Testis (tissue), 3 donors: Measurements from ENCODE around the gene ZBTB39. TPM values are rescaled to one million over a fixed set of nuclear protein-coding genes. Genes with fewer than 3 reads are reported as not detected.

Experiments used
- DNase-seq: peaks from one replicate; pipeline ENCODE4 v3.0.0-alpha.2; 2019
- H3K27ac ChIP-seq, 2 donors: fragments of 200-600 bp; sonication (generic); one replicate each; pipeline ENCODE4 v1.5.1; 2019
- H3K27me3 ChIP-seq: fragments of 200-600 bp; sonication (generic); one replicate; pipeline ENCODE4 v1.5.1; 2019
- H3K36me3 ChIP-seq: fragments of 200-600 bp; sonication (generic); one replicate; pipeline ENCODE4 v1.5.1; 2017; ENCODE audit warnings: low read depth; ENCODE audit errors: missing control alignments
- H3K4me1 ChIP-seq: fragments of 200-600 bp; sonication (generic); one replicate; pipeline ENCODE4 v1.5.1; 2019
- H3K4me3 ChIP-seq, 2 donors: fragments of 200-600 bp; sonication (generic); one replicate each; pipeline ENCODE4 v1.5.1; 2017 to 2019
- H3K9me3 ChIP-seq: fragments of 200-600 bp; sonication (generic); one replicate; pipeline ENCODE4 v1.5.1; 2017
- POLR2A ChIP-seq: fragments of 450-650 bp; IDR thresholded peaks from one replicate; pipeline ENCODE4 v1.6.1; 2017; ENCODE audit warnings: antibody characterized with exemption, mild to moderate bottlenecking, moderate library complexity
- WGBS, 2 donors: methylation state at CpG; one replicate each; pipeline ENCODE4 v1.1.5; 2018; 5-methylcytosine and 5-hydroxymethylcytosine counted together
- intact Hi-C: fragments of 100-400 bp; cut with DNase I; formaldehyde crosslinking; loops from one replicate; pipeline ENCODE4 v1.15.1; 2023; ENCODE audit warnings: low total_unique reads
- polyA plus RNA-seq: library from polyadenylated mRNA; stranded (reverse); fragments of 350-450 nt; fragmentation: Illumina TruSeq; extraction: RNeasy Lipid Tissue Mini Kit (QIAGEN cat#74804); gene quantifications from one replicate; pipeline ENCODE4 v1.2.3, GENCODE V29; 2014; ENCODE audit warnings: low read depth, low replicate concordance; ENCODE audit not compliant: insufficient read depth
- total RNA-seq, 2 donors: library from RNA; depleted of rRNA; stranded (reverse); fragments of >200 nt; gene quantifications; one replicate each; pipeline ENCODE4 v1.2.3, GENCODE V29; 2016
- TF ChIP-seq, protein P1 (sequence below), 3 experiments: fragments of 450-650 bp in 2 of 3; fragments of 200-600 bp in 1 of 3; sonication (generic) in 1 of 3; IDR thresholded peaks; one replicate each; pipeline ENCODE4 v1.5.1; 2016 to 2019; ENCODE audit warnings: antibody characterized with exemption in 3 of 3, mild to moderate bottlenecking in 2 of 3, moderate library complexity in 1 of 3

The ZBTB39 gene
- total and polyA plus RNA-seq, 3 donors from 2014 or later = 15.3 to 21.7 (median 21.0) TPM

DNA sequence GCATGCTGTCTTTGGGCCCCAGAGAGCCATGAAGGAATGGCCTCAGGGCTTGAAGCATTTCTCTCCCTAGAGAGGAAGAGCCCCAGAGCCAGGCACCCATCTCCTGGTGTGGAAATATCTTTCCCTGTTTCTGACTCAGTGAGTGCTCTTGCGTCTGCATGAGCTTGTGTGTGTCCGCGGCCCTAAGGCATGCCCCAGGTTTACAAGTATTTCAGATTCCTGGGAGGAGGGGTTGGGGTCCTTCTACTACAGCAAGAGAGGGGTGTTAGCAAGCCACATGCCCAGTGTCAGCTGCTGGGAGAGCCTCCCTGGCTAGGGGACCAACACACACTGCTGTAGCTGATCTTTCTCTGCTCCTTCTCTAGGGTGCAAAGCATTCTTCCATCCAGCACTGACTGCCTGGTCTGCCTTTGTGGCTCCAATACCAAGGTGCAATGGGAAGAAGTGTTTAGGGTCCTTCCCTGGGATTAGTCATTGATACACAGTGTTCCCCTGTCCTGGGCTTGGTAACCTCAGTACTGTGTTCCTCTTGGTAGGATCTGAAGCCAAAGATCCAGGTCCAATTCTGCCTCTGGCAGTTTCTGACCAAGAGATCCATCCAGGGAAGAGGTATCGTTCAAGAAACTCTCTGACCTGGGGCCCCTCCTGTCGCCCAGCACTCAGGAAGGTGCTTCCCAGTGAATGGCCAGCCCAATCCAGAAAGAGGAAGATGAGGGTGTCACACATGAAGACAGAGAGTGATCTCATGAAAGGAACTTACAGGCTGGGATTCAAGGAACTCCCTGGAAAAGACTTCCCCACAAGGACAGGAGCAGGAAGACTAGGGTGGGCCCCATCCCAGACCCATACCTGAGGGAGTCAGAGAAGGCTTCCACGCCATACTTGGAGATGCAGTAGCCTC lies 52.0 kb downstream of the ZBTB39 start:
- H3K4me3 ChIP-seq = no peak overlapping the region
- H3K36me3 ChIP-seq = no peaks in the 10 kb centered on the region
- intact Hi-C loops = no loop called here
- 88 to 90% methylated on average over 6 of the region's 6 CpGs for WGBS, 2 donors
- no peak for TF ChIP-seq POLR2A
- TF ChIP-seq, protein P1, sequence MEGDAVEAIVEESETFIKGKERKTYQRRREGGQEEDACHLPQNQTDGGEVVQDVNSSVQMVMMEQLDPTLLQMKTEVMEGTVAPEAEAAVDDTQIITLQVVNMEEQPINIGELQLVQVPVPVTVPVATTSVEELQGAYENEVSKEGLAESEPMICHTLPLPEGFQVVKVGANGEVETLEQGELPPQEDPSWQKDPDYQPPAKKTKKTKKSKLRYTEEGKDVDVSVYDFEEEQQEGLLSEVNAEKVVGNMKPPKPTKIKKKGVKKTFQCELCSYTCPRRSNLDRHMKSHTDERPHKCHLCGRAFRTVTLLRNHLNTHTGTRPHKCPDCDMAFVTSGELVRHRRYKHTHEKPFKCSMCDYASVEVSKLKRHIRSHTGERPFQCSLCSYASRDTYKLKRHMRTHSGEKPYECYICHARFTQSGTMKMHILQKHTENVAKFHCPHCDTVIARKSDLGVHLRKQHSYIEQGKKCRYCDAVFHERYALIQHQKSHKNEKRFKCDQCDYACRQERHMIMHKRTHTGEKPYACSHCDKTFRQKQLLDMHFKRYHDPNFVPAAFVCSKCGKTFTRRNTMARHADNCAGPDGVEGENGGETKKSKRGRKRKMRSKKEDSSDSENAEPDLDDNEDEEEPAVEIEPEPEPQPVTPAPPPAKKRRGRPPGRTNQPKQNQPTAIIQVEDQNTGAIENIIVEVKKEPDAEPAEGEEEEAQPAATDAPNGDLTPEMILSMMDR (IDR thresholded peaks at IDR 0.05) = no peak
- no peaks in the 10 kb centered on the region for H3K27me3 ChIP-seq
- no peak overlapping the region for H3K27ac ChIP-seq
- no peak for DNase-seq
- H3K4me1 ChIP-seq = no peaks in the 10 kb centered on the region
- no peaks in the 10 kb centered on the region for H3K9me3 ChIP-seq

DNA sequence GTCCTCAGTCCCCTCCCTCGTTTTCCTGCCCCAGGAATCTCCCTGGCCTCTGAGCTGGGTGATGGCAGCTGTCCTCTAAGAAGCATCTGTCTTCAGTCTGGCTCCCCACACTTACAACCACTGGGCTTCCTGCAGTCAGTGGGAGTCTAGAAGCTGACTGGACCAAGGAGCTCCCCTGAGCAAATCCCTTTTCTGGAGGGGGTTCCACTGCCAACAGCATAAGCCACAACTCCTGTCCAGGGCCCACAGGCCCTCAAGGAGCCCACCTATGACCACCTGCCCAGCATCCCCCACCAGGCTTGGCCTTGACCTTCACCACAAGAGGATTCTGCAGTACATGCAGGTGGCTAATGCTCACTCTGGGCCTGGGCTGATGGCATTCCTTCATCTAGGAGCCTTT lies 53.0 kb downstream of the ZBTB39 start:
- WGBS, 2 donors = 11 to 45% methylated on average over 1 of the region's 1 CpG
- DNase-seq = no peak
- TF ChIP-seq POLR2A = no peak
- TF ChIP-seq, protein P1 (IDR thresholded peaks at IDR 0.05) = no peak

DNA sequence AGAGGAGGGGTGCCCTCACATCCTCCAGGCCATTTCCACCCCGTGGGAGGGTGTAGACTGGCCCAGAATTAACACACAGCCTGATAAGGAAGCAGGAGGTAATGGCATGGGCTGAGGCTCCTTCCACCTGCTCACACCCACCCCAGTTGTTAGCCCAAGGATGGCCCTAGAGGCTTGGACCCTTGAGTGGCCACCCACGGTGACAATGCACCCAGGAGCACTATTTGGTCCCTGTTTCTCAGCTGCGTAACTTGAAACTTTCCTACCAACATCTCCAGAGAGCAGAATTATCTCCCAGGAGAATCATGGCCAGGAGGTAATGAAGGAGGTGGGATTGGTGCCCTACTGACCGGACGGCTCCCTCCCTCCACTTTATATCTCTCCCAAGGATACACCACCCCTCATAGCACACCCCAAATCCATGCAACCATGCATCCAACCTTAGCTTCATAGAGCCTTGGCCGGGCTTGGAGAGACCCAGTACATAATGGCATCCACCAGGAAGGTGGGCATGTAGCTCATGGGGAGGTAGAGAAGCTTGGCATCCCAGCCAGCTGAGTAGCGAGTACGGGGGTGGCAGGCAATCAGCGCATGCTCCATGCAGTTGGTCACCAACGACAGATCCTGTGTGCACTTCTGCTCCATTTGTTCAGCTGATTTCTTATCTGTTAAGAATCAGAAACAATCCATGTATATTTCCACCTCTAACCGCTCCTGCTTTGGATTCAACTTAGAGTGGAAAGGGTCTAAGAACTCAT lies 54.6 kb downstream of the ZBTB39 start:
- no peak overlapping the region for H3K27ac ChIP-seq
- 85 to 88% methylated on average over 11 of the region's 11 CpGs for WGBS, 2 donors

More for the DNA sequence above, 53.0 kb downstream of the ZBTB39 start:
- intact Hi-C loops = no loop called here
- no peaks in the 10 kb centered on the region for H3K9me3 ChIP-seq
- H3K27me3 ChIP-seq = no peaks in the 10 kb centered on the region
- H3K4me3 ChIP-seq = no peak overlapping the region
- no peaks in the 10 kb centered on the region for H3K36me3 ChIP-seq
- H3K4me1 ChIP-seq = no peaks in the 10 kb centered on the region
- no peak overlapping the region for H3K27ac ChIP-seq

DNA sequence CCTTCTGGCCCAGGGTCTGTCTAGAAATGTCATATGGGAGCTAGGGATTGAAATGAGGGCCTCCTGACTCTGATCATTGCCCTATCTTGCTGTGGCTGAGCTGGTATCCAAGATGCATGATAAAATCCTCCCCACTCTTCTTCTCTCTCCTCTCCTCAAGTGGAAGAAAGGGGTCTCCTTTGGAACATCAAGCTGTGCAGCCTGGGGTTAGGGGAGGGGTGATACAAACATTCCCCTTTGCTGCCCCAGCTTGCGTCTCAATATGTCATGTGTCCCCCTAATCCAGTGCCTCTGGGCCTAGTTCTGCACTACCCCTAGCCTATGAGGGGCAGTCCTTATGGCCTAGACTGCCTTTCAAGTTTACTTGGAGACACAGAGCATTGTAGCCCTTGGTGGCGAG lies 57.5 kb downstream of the ZBTB39 start:
- no peak overlapping the region for H3K27ac ChIP-seq
- no peaks in the 10 kb centered on the region for H3K9me3 ChIP-seq
- 91 to 100% methylated on average over 1 to 2 of the region's 2 CpGs for WGBS, 2 donors
- no peaks in the 10 kb centered on the region for H3K36me3 ChIP-seq
- DNase-seq = no peak
- H3K4me3 ChIP-seq = no peak overlapping the region
- TF ChIP-seq, protein P1 (IDR thresholded peaks at IDR 0.05) = no peak
- TF ChIP-seq POLR2A = no peak
- no peaks in the 10 kb centered on the region for H3K4me1 ChIP-seq
- intact Hi-C loops = no loop called here
- H3K27me3 ChIP-seq = no peaks in the 10 kb centered on the region

More for the DNA sequence above, 54.6 kb downstream of the ZBTB39 start:
- TF ChIP-seq POLR2A = no peak
- TF ChIP-seq, protein P1 (IDR thresholded peaks at IDR 0.05) = no peak
- H3K4me3 ChIP-seq = no peak overlapping the region
- intact Hi-C loops = no loop called here
- DNase-seq = no peak
- no peaks in the 10 kb centered on the region for H3K9me3 ChIP-seq
- no peaks in the 10 kb centered on the region for H3K36me3 ChIP-seq
- no peaks in the 10 kb centered on the region for H3K27me3 ChIP-seq
- no peaks in the 10 kb centered on the region for H3K4me1 ChIP-seq

Other genes with a start within 250 kb of the ZBTB39 start
- 10 to 100 TPM in 1 of 2 donors, 1 to 10 TPM in 1; 9.8 to 12.0 TPM for gene HSD17B6, start 243.2 kb downstream of the ZBTB39 start, total RNA-seq
- 36.1 TPM for gene HSD17B6, start 243.2 kb downstream of the ZBTB39 start, polyA plus RNA-seq
- gene SDR9C7, start 72.1 kb downstream of the ZBTB39 start, total RNA-seq = under 1 TPM in 1 of 2 donors, not detected in 1; 0.43 TPM
- 0.46 TPM for gene SDR9C7, start 72.1 kb downstream of the ZBTB39 start, polyA plus RNA-seq
- gene RDH16, start 48.9 kb downstream of the ZBTB39 start, total RNA-seq = 1 to 10 TPM; 1.4 to 2.9 TPM
- 0.83 TPM for gene RDH16, start 48.9 kb downstream of the ZBTB39 start, polyA plus RNA-seq
- 1 to 10 TPM; 2.5 to 2.9 TPM for gene TAC3, start 10.0 kb upstream of the ZBTB39 start, total RNA-seq
- gene TAC3, start 10.0 kb upstream of the ZBTB39 start, polyA plus RNA-seq = 3.9 TPM
- 1 to 10 TPM; 5.9 to 7.6 TPM for gene MYO1A, start 43.6 kb upstream of the ZBTB39 start, total RNA-seq
- gene MYO1A, start 43.6 kb upstream of the ZBTB39 start, polyA plus RNA-seq = 5.4 TPM
- 10 to 100 TPM; 18.1 to 18.2 TPM for gene NEMP1, start 72.2 kb upstream of the ZBTB39 start, total RNA-seq
- 15.9 TPM for gene NEMP1, start 72.2 kb upstream of the ZBTB39 start, polyA plus RNA-seq
- gene NAB2, start 82.6 kb upstream of the ZBTB39 start, total RNA-seq = 10 to 100 TPM; 45.7 to 59.5 TPM
- 31.4 TPM for gene NAB2, start 82.6 kb upstream of the ZBTB39 start, polyA plus RNA-seq
- 10 to 100 TPM; 66.2 to 81.5 TPM for gene STAT6, start 104.8 kb upstream of the ZBTB39 start, total RNA-seq
- 53.2 TPM for gene STAT6, start 104.8 kb upstream of the ZBTB39 start, polyA plus RNA-seq
- gene LRP1, start 121.9 kb upstream of the ZBTB39 start, total RNA-seq = 100 to 1,000 TPM; 135 to 200 TPM
- gene LRP1, start 121.9 kb upstream of the ZBTB39 start, polyA plus RNA-seq = 82.4 TPM
- not detected for gene LRP1-AS, start 141.1 kb upstream of the ZBTB39 start, total RNA-seq
- not detected for gene LRP1-AS, start 141.1 kb upstream of the ZBTB39 start, polyA plus RNA-seq
- gene NXPH4, start 210.2 kb upstream of the ZBTB39 start, total RNA-seq = 1 to 10 TPM; 7.5 to 7.7 TPM
- gene NXPH4, start 210.2 kb upstream of the ZBTB39 start, polyA plus RNA-seq = 1.8 TPM
- 10 to 100 TPM; 25.9 to 33.9 TPM for gene SHMT2, start 223.2 kb upstream of the ZBTB39 start, total RNA-seq
- 24.8 TPM for gene SHMT2, start 223.2 kb upstream of the ZBTB39 start, polyA plus RNA-seq
- gene STAC3, start 244.6 kb upstream of the ZBTB39 start, total RNA-seq = 10 to 100 TPM in 1 of 2 donors, 1 to 10 TPM in 1; 5.0 to 12.0 TPM
- gene STAC3, start 244.6 kb upstream of the ZBTB39 start, polyA plus RNA-seq = 23.4 TPM